Ovary (tissue), 3 donors: ENCODE data around the gene MILR1.
"Not testable (repeated sequence)": the region's sequence is repeated elsewhere in the genome, so short reads cannot be mapped to it uniquely, and the experiment has no call there.

Experiments
- EP300 ChIP-seq: sonication (generic); formaldehyde crosslinking; IDR thresholded peaks from one replicate; pipeline ENCODE4 v1.6.1; 2017; ENCODE audit warnings: antibody characterized with exemption
- POLR2A ChIP-seq: fragments of 450-650 bp; IDR thresholded peaks from one replicate; pipeline ENCODE4 v1.6.1; 2017; ENCODE audit warnings: antibody characterized with exemption, mild to moderate bottlenecking, moderate library complexity
- TF ChIP-seq, protein P1 (sequence below), 3 donors: fragments of 450-650 bp in 2 of 3; fragments of 200-600 bp in 1 of 3; IDR thresholded peaks; one replicate each; pipeline versions ENCODE4 v1.5.1 to v1.8.0; 2016 to 2022; ENCODE audit warnings: antibody characterized with exemption in 3 of 3, mild to moderate bottlenecking in 1 of 3
- donor health status: DM: no; HTN: no; CAD: no.

DNA sequence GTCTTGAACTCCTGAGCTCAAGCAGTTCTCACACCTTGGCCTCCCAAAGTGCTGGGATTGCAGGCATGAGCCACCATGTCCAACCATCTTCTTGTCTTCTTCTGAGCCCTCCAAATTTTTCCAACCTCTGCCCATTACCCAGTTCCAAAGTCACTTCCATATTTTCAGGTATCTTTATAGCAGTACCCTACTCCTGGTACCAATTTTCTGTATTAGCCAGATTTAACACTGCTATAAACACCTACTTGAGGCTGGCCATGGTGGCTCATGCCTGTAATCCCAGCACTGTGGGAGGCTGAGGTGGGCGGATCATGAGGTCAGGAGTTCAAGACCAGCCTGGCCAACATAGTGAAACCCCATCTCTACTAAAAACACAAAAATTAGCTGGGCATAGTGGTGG lies 9.4 kb upstream of the MILR1 start:
- not testable (repeated sequence) for TF ChIP-seq EP300, POLR2A
- TF ChIP-seq, protein P1, sequence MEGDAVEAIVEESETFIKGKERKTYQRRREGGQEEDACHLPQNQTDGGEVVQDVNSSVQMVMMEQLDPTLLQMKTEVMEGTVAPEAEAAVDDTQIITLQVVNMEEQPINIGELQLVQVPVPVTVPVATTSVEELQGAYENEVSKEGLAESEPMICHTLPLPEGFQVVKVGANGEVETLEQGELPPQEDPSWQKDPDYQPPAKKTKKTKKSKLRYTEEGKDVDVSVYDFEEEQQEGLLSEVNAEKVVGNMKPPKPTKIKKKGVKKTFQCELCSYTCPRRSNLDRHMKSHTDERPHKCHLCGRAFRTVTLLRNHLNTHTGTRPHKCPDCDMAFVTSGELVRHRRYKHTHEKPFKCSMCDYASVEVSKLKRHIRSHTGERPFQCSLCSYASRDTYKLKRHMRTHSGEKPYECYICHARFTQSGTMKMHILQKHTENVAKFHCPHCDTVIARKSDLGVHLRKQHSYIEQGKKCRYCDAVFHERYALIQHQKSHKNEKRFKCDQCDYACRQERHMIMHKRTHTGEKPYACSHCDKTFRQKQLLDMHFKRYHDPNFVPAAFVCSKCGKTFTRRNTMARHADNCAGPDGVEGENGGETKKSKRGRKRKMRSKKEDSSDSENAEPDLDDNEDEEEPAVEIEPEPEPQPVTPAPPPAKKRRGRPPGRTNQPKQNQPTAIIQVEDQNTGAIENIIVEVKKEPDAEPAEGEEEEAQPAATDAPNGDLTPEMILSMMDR (IDR thresholded peaks at IDR 0.05) = not testable (repeated sequence)
